Naive thymus-derived CD4-positive, alpha-beta T cell (primary cell): Measurements from ENCODE around the gene MYO10. TPM values are rescaled to one million over a fixed set of nuclear protein-coding genes. Genes with fewer than 3 reads are reported as not detected.

Experiments used
- ATAC-seq: fragments of 150-1000 bp; cut with Tn5 transposase; 2 replicates; pipeline ENCODE4 v1.10.0; 2021; ENCODE audit warnings: mild to moderate bottlenecking, moderate library complexity
- CTCF ChIA-PET: fragments of 350-600 bp; sonication (Branson Sonifier 250); formaldehyde crosslinking; loops from one replicate; lab custom pipeline; 2021; ENCODE audit warnings: antibody characterized with exemption; lab: Charles Lee
- POLR2A ChIA-PET: fragments of 350-600 bp; sonication (Branson Sonifier 250); formaldehyde crosslinking; loops from one replicate; lab custom pipeline; 2021; ENCODE audit warnings: antibody characterized with exemption, inconsistent platforms; lab: Charles Lee
- DNase-seq, 9 donors: peaks; one replicate each; pipeline versions ENCODE4 v3.0.0 to v3.0.0-alpha.2; 2020 to 2022; ENCODE audit warnings: mixed read lengths in 1 of 9
- H3K27ac ChIP-seq: one replicate; pipeline ENCODE4 v1.7.0; 2013; ENCODE audit warnings: mild to moderate bottlenecking, low read depth, low read length, moderate library complexity
- H3K27me3 ChIP-seq, 2 donors: one replicate each; pipeline ENCODE4 v1.7.0; 2013; ENCODE audit warnings: low read length in 2 of 2, mild to moderate bottlenecking in 2 of 2, moderate library complexity in 2 of 2; ENCODE audit not compliant: control insufficient read depth in 2 of 2, insufficient read depth in 2 of 2
- H3K36me3 ChIP-seq, 3 experiments: 1 replicate in 2 of 3; 2 replicates in 1 of 3; pipeline ENCODE4 v1.7.0; 2013; ENCODE audit warnings: low read length in 3 of 3, mild to moderate bottlenecking in 3 of 3, moderate library complexity in 1 of 3; ENCODE audit not compliant: insufficient read depth in 3 of 3, control insufficient read depth in 2 of 3
- H3K4me1 ChIP-seq, 2 donors: one replicate each; pipeline ENCODE4 v1.7.0; 2013; ENCODE audit warnings: low read length in 2 of 2, mild to moderate bottlenecking in 2 of 2, moderate library complexity in 1 of 2; ENCODE audit not compliant: control insufficient read depth in 2 of 2, insufficient read depth in 2 of 2
- H3K4me3 ChIP-seq: 2 replicates; pipeline ENCODE4 v1.7.0; 2013; ENCODE audit warnings: mild to moderate bottlenecking, low read length
- H3K9me3 ChIP-seq, 3 experiments: 1 replicate in 2 of 3; 2 replicates in 1 of 3; pipeline ENCODE4 v1.7.0; 2013; ENCODE audit warnings: low read length in 3 of 3; ENCODE audit not compliant: control insufficient read depth in 2 of 3
- H3K27ac Mint-ChIP-seq, 9 donors: one replicate each; pipeline ENCODE4 v1.8.0; 2020 to 2022; ENCODE audit warnings: mixed read lengths in 9 of 9, mild to moderate bottlenecking in 8 of 9, moderate library complexity in 5 of 9, inconsistent platforms in 2 of 9
- H3K27me3 Mint-ChIP-seq, 5 donors: one replicate each; pipeline ENCODE4 v1.8.0; 2021 to 2022; ENCODE audit warnings: mixed read lengths in 5 of 5, mild to moderate bottlenecking in 1 of 5
- H3K36me3 Mint-ChIP-seq, 5 donors: one replicate each; pipeline ENCODE4 v1.8.0; 2020 to 2022; ENCODE audit warnings: mixed read lengths in 5 of 5, mild to moderate bottlenecking in 3 of 5, inconsistent platforms in 1 of 5
- H3K4me1 Mint-ChIP-seq, 7 donors: one replicate each; pipeline ENCODE4 v1.8.0; 2020 to 2022; ENCODE audit warnings: mixed read lengths in 7 of 7, mild to moderate bottlenecking in 3 of 7, inconsistent platforms in 1 of 7
- H3K4me3 Mint-ChIP-seq, 10 donors: one replicate each; pipeline ENCODE4 v1.8.0; 2020 to 2022; ENCODE audit warnings: mild to moderate bottlenecking in 10 of 10, mixed read lengths in 10 of 10, moderate library complexity in 6 of 10, inconsistent platforms in 2 of 10
- H3K9me3 Mint-ChIP-seq, 11 donors: one replicate each; pipeline ENCODE4 v1.8.0; 2020 to 2022; ENCODE audit warnings: mixed read lengths in 11 of 11, mild to moderate bottlenecking in 4 of 11, inconsistent platforms in 1 of 11, moderate library complexity in 1 of 11
- intact Hi-C, 2 donors: fragments of 100-400 bp; cut with micrococcal nuclease; formaldehyde crosslinking; loops; one replicate each; pipeline ENCODE4 v1.15.1; 2023
- polyA plus RNA-seq, 2 donors: library from polyadenylated mRNA; unstranded; fragments of 300-500 nt; fragmentation: Illumina TruSeq; gene quantifications; one replicate each; pipeline ENCODE4 v1.2.3, GENCODE V29; 2021
- total RNA-seq, 6 experiments: library from RNA in 5 of 6; stranded (reverse) in 5 of 6; gene quantifications; 1 replicate in 5 of 6; 2 replicates in 1 of 6; pipeline ENCODE4 v1.2.3 and lab custom pipeline; 2021 to 2026

The MYO10 gene
- total and polyA plus RNA-seq, 7 experiments from 2014 or later, result 0.02 to 1.0 TPM; not detected in 5

DNA sequence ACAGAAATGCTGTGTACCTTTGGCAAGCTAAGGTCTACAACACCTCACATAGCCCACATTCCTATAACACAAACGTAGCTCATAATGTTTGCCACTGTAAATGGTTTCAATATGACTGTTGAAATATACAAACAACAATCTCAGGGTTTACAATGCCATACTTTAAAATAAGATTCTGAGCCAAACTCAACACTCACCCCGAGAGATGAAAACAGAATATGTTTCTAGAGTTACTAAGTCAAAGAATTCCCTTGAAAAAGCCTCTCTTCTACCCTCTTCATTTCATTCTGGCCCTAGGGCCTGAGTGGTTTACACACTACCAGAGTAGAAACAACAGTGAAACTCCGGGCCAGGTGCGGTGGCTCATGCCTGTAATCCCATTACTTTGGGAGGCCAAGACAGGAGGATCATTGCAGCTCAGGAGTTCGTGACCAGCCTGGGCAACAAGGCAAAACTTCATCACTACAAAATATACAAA, 72.6 kb downstream of the MYO10 start:
- intact Hi-C loops, result no loop called here
- Histone ChIP-seq H3K27ac (no peak overlapping the region), H3K27me3 (no peaks in the 10 kb centered on the region), H3K4me3 (no peak overlapping the region), H3K4me1 (no peaks in the 10 kb centered on the region), H3K36me3 (no peaks in the 10 kb centered on the region), H3K9me3 (peaks cover 0 to 5% (median 0%) of the 10 kb centered on the region in 3 experiments)
- peaks cover 0 to 8% (median 0%) of the 10 kb centered on the region in 11 donors for H3K9me3 Mint-ChIP-seq
- H3K4me1 Mint-ChIP-seq, result peaks cover 0 to 5% (median 0%) of the 10 kb centered on the region in 7 donors
- CTCF ChIA-PET, result interaction anchor here (0.8 kb wide), 1 partner anchor 271 kb away, joined by 3 read pairs; no protein-coding TSS in a partner anchor
- no peak overlapping the region for H3K27ac Mint-ChIP-seq
- POLR2A ChIA-PET, result no interaction called here
- no peaks in the 10 kb centered on the region for H3K36me3 Mint-ChIP-seq
- peaks cover 0 to 5% (median 0%) of the 10 kb centered on the region in 5 donors for H3K27me3 Mint-ChIP-seq
- ATAC-seq, result no peak
- no peak overlapping the region for H3K4me3 Mint-ChIP-seq
- DNase-seq, result no peak

- no peaks in the 10 kb centered on the region for H3K4me1 ChIP-seq
- ATAC-seq (no peak), DNase-seq (no peak)
- H3K9me3 Mint-ChIP-seq, result peaks cover 0 to 15% (median 0%) of the 10 kb centered on the region in 11 donors
- H3K9me3 ChIP-seq, result peaks cover 0 to 5% (median 0%) of the 10 kb centered on the region in 3 experiments
- no peak overlapping the region for H3K4me3 Mint-ChIP-seq
- no peak overlapping the region for H3K4me3 ChIP-seq
- POLR2A ChIA-PET, result no interaction called here
- intact Hi-C loops, result no loop called here
- no peaks in the 10 kb centered on the region for H3K27me3 ChIP-seq
- H3K36me3 ChIP-seq, result no peaks in the 10 kb centered on the region
- H3K27me3 Mint-ChIP-seq, result peaks cover 0 to 5% (median 0%) of the 10 kb centered on the region in 5 donors
- H3K27ac Mint-ChIP-seq, result no peak overlapping the region
- no peaks in the 10 kb centered on the region for H3K36me3 Mint-ChIP-seq
- CTCF ChIA-PET, result no interaction called here
- no peak overlapping the region for H3K27ac ChIP-seq
- H3K4me1 Mint-ChIP-seq, result peaks cover 0 to 5% (median 0%) of the 10 kb centered on the region in 7 donors
Measured at GRCh38 chr5:16862777-16863176, 73.3 kb downstream of the MYO10 start.

GRCh38 chr5:16859346-16859745, 76.7 kb downstream of the MYO10 start:
- H3K4me1 Mint-ChIP-seq, result peaks cover 0 to 5% (median 0%) of the 10 kb centered on the region in 7 donors
- H3K27me3 Mint-ChIP-seq, result no peaks in the 10 kb centered on the region
- H3K4me3 Mint-ChIP-seq, result no peak overlapping the region
- intact Hi-C loops, result no loop called here
- H3K9me3 Mint-ChIP-seq, result peaks cover 0 to 18% (median 1%) of the 10 kb centered on the region in 11 donors
- H3K27ac Mint-ChIP-seq, result no peak overlapping the region
- ChIA-PET CTCF (no interaction called here), POLR2A (no interaction called here)
- Histone ChIP-seq H3K4me3 (no peak overlapping the region), H3K9me3 (peaks cover 0 to 5% (median 0%) of the 10 kb centered on the region in 3 experiments), H3K4me1 (no peaks in the 10 kb centered on the region), H3K27ac (no peak overlapping the region), H3K27me3 (no peaks in the 10 kb centered on the region), H3K36me3 (no peaks in the 10 kb centered on the region)
- H3K36me3 Mint-ChIP-seq, result no peaks in the 10 kb centered on the region
- ATAC-seq (no peak), DNase-seq (no peak)

GRCh38 chr5:16858151-16858550, 77.9 kb downstream of the MYO10 start:
- H3K36me3 Mint-ChIP-seq, result no peaks in the 10 kb centered on the region
- intact Hi-C loops, result no loop called here
- no peak overlapping the region for H3K27ac ChIP-seq
- peaks cover 0 to 18% (median 1%) of the 10 kb centered on the region in 11 donors for H3K9me3 Mint-ChIP-seq
- no peaks in the 10 kb centered on the region for H3K4me1 ChIP-seq
- DNase-seq, result no peak
- H3K4me1 Mint-ChIP-seq, result peaks cover 0 to 5% (median 0%) of the 10 kb centered on the region in 7 donors
- ChIA-PET CTCF (no interaction called here), POLR2A (no interaction called here)
- no peak overlapping the region for H3K27ac Mint-ChIP-seq
- H3K27me3 Mint-ChIP-seq, result peaks cover 0 to 5% (median 0%) of the 10 kb centered on the region in 5 donors
- peaks cover 0 to 5% (median 0%) of the 10 kb centered on the region in 3 experiments for H3K9me3 ChIP-seq
- H3K4me3 Mint-ChIP-seq, result no peak overlapping the region
- no peaks in the 10 kb centered on the region for H3K36me3 ChIP-seq
- no peak for ATAC-seq
- H3K4me3 ChIP-seq, result no peak overlapping the region
- H3K27me3 ChIP-seq, result no peaks in the 10 kb centered on the region

GRCh38 chr5:16857635-16858034, 78.5 kb downstream of the MYO10 start:
- Mint-ChIP-seq H3K36me3 (no peaks in the 10 kb centered on the region), H3K4me1 (peaks cover 0 to 5% (median 0%) of the 10 kb centered on the region in 7 donors), H3K27me3 (peaks cover 0 to 5% (median 0%) of the 10 kb centered on the region in 5 donors), H3K9me3 (peaks cover 0 to 18% (median 1%) of the 10 kb centered on the region in 11 donors), H3K27ac (no peak overlapping the region), H3K4me3 (no peak overlapping the region)
- Histone ChIP-seq H3K4me1 (no peaks in the 10 kb centered on the region), H3K27me3 (no peaks in the 10 kb centered on the region), H3K27ac (no peak overlapping the region), H3K36me3 (no peaks in the 10 kb centered on the region), H3K4me3 (no peak overlapping the region), H3K9me3 (peaks cover 0 to 5% (median 0%) of the 10 kb centered on the region in 3 experiments)
- intact Hi-C loops, result no loop called here
- CTCF ChIA-PET, result no interaction called here
- POLR2A ChIA-PET, result no interaction called here
- DNase-seq (no peak), ATAC-seq (no peak)

DNA sequence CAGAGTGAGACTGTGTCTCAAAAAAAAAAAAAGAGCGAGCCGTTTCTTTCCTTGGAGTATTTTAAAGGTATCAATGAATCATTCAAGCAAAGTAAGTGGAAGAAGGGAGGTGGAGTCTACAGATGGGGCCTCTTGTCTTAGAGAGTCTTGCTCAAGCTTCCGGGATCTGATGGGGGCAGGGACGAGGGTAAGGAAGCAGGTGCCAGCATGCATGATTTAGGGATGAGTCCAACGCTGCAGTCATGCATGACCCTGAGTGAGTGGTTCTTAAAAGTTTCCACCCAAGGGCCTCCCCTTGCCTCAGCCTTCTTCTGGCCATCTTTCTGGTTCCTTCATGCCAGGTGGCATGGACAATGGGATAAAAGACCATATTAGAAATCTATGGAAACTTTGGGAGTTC, 79.6 kb downstream of the MYO10 start:
- H3K27ac ChIP-seq, result no peak overlapping the region
- Mint-ChIP-seq H3K36me3 (no peaks in the 10 kb centered on the region), H3K27ac (no peak overlapping the region), H3K9me3 (peaks cover 0 to 18% (median 3%) of the 10 kb centered on the region in 11 donors), H3K4me3 (no peak overlapping the region), H3K4me1 (peaks cover 0 to 5% (median 0%) of the 10 kb centered on the region in 7 donors), H3K27me3 (peaks cover 0 to 12% (median 3%) of the 10 kb centered on the region in 5 donors)
- intact Hi-C loops, result no loop called here
- ATAC-seq, result no peak
- no peaks in the 10 kb centered on the region for H3K36me3 ChIP-seq
- no peak overlapping the region for H3K4me3 ChIP-seq
- H3K4me1 ChIP-seq, result no peaks in the 10 kb centered on the region
- ChIA-PET POLR2A (no interaction called here), CTCF (no interaction called here)
- no peaks in the 10 kb centered on the region for H3K27me3 ChIP-seq
- peaks cover 0 to 5% (median 0%) of the 10 kb centered on the region in 3 experiments for H3K9me3 ChIP-seq
- no peak for DNase-seq

DNA sequence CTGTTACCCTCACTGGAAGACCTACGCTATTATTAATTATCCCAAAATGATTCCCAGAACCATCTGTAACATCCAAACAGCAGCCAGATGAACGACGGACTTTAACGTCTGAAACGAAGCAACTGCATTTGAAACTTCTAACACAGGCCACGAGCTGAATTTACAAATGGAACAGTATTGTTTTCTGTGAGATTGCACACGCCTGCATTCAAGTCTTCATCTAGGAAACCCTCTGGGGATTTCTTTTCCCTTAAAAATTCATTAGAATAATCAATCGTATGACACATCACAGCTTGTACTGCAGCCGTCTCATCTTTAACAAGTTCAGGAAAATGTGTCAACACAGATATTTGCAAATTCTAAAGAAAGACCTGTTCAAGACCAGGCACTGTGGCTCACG, 80.2 kb downstream of the MYO10 start:
- H3K27me3 ChIP-seq, result no peaks in the 10 kb centered on the region
- POLR2A ChIA-PET, result no interaction called here
- Mint-ChIP-seq H3K27me3 (peaks cover 0 to 17% (median 3%) of the 10 kb centered on the region in 5 donors), H3K36me3 (no peaks in the 10 kb centered on the region), H3K4me3 (no peak overlapping the region), H3K27ac (no peak overlapping the region), H3K4me1 (peaks cover 0 to 5% (median 0%) of the 10 kb centered on the region in 7 donors), H3K9me3 (peaks cover 0 to 18% (median 3%) of the 10 kb centered on the region in 11 donors)
- CTCF ChIA-PET, result no interaction called here
- H3K4me1 ChIP-seq, result no peaks in the 10 kb centered on the region
- H3K4me3 ChIP-seq, result no peak overlapping the region
- no peak overlapping the region for H3K27ac ChIP-seq
- H3K9me3 ChIP-seq, result peaks cover 0 to 5% (median 0%) of the 10 kb centered on the region in 3 experiments
- no peak for DNase-seq
- intact Hi-C loops, result no loop called here
- H3K36me3 ChIP-seq, result no peaks in the 10 kb centered on the region
- no peak for ATAC-seq
